ENCODE measurements around the gene PARK7.

DNA sequence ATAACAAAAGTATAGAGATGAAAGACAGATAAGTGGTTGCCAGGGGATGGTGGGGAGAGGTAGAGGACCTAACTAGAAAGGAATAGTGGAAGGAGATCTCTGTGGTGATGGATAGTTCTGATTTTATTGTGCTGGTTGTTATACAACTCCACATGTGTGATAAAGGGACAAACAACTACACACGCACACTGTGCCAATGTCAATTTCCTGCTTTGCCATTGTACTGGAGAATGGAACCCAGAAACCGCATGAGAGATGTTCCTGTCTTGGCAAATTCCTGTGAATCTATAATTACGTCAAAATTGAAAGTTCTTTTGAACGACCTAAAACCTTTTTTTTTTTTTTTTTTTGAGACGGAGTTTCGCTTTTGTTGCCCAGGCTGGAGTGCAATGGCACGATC, 31.9 kb upstream of the PARK7 start:
- TF ChIP-seq CTCF (IDR thresholded peaks at IDR 0.05) (no peak), POLR2A (IDR thresholded peaks at IDR 0.05) (no peak), EP300 (IDR thresholded peaks at IDR 0.05) (no peak)
